Left ventricle myocardium inferior (tissue), 1 donor: ENCODE results near the gene SLC35A3. TPM values are rescaled to one million over a fixed set of nuclear protein-coding genes. Genes with fewer than 3 reads are reported as not detected.
"Not testable (repeated sequence)": the region's sequence is repeated elsewhere in the genome, so short reads cannot be mapped to it uniquely, and the experiment has no call there.

Source experiments
- DNase-seq: peaks from one replicate; pipeline ENCODE4 v3.0.0-alpha.2; 2020
- H3K27ac ChIP-seq: fragments of 200-600 bp; replicated peaks from 2 replicates; pipeline ENCODE4 v1.8.0; 2021
- H3K27me3 ChIP-seq: fragments of 200-600 bp; 2 replicates; pipeline ENCODE4 v1.8.0; 2021; ENCODE audit warnings: low read depth
- H3K36me3 ChIP-seq: fragments of 200-600 bp; 2 replicates; pipeline ENCODE4 v1.8.0; 2021
- H3K4me1 ChIP-seq: fragments of 200-600 bp; 2 replicates; pipeline ENCODE4 v1.8.0; 2021
- H3K4me3 ChIP-seq: fragments of 200-600 bp; 2 replicates; pipeline ENCODE4 v1.8.0; 2021; ENCODE audit warnings: mild to moderate bottlenecking, moderate library complexity
- H3K9me3 ChIP-seq: fragments of 200-600 bp; replicated peaks from 2 replicates; pipeline ENCODE4 v1.8.0; 2021
- intact Hi-C: fragments of 100-400 bp; cut with micrococcal nuclease; formaldehyde crosslinking; loops from one replicate; pipeline ENCODE4 v1.11.0; 2022
- total RNA-seq: library from RNA; stranded (reverse); fragmentation: NEBNext Ultra II Directional; extraction: Animal tissue kit (Norgen Biotek cat#: 25700); gene quantifications from one replicate; pipeline ENCODE4 v1.2.1, GENCODE V29; 2021
- TF ChIP-seq, protein P1 (sequence below): fragments of 200-600 bp; IDR thresholded peaks from 2 replicates; pipeline ENCODE4 v1.8.0; 2021; ENCODE audit warnings: antibody characterized with exemption, mild to moderate bottlenecking, borderline replicate concordance
- donor health status: DM: no; HTN: yes; CAD: no; lungs with severe emphysema.

SLC35A3 gene
- total RNA-seq, 1 donor from 2014 or later: 7.7 TPM

DNA sequence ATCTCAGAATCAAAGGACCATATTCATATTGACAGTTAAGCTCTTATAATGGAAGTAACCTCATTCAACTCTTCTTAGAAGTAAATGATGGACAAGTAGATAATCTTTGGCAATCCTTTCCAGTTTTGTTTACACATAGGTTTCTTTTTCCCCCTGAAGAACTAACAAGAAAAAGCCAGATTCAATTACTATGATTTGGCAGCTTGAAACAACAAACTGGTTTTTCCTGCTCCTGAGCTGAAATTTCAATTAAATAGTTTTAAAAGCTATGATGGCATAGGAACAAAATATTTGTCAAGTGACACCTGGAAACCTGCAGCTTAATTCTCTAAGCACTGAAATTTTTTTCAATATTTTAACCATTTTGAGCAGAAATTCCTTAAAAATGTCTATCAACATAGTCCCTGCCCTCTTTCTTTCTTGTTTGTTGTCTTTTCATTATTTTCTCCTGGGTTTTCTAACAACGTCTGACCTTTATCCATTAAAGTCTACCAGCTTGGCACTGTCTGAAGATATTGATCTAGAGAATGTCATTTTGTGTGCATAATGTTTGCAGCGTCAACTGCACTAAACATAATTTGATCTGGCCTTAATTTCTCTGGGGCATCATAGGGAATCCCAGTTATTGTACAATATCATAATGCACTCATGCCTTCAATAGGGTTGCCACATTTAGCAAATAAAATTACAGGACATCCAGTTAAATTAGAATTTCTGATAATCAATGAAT lies 4.0 kb upstream of the SLC35A3 start:
- TF ChIP-seq, protein P1, sequence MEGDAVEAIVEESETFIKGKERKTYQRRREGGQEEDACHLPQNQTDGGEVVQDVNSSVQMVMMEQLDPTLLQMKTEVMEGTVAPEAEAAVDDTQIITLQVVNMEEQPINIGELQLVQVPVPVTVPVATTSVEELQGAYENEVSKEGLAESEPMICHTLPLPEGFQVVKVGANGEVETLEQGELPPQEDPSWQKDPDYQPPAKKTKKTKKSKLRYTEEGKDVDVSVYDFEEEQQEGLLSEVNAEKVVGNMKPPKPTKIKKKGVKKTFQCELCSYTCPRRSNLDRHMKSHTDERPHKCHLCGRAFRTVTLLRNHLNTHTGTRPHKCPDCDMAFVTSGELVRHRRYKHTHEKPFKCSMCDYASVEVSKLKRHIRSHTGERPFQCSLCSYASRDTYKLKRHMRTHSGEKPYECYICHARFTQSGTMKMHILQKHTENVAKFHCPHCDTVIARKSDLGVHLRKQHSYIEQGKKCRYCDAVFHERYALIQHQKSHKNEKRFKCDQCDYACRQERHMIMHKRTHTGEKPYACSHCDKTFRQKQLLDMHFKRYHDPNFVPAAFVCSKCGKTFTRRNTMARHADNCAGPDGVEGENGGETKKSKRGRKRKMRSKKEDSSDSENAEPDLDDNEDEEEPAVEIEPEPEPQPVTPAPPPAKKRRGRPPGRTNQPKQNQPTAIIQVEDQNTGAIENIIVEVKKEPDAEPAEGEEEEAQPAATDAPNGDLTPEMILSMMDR: no peak
- intact Hi-C loops: no loop called here
- Histone ChIP-seq H3K4me1 (peaks cover 22% of the 10 kb centered on the region), H3K9me3 (no peaks in the 10 kb centered on the region), H3K4me3 (no peak overlapping the region), H3K27ac (no peak overlapping the region), H3K36me3 (no peaks in the 10 kb centered on the region), H3K27me3 (no peaks in the 10 kb centered on the region)
- DNase-seq: no peak

DNA sequence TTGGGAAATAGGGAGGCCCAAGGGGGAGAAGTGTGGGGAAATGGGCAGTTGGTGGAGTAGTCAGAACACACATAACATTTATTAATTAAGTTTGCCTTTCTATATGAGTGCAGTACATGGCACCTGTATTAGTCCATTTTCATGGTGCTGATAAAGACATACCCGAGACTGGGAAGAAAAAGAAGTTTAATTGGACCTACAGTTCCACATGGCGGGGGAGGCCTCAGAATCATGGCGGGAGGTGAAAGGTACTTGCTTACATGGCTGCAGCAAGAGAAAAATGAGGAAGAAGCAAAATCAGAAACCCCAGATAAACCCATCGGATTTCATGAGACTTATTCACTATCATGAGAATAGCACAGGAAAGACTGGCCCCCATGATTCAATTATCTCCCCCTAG lies 1.6 kb upstream of the SLC35A3 start:
- intact Hi-C loops: no loop called here
- DNase-seq: no peak
- no peak overlapping the region for H3K4me3 ChIP-seq

GRCh38 chr1:99969260-99969728 lies 502 bp upstream of the SLC35A3 start:
- H3K36me3 ChIP-seq: no peaks in the 10 kb centered on the region
- H3K4me3 ChIP-seq: peak overlapping the region; percentile 85
- TF ChIP-seq, protein P1: no peak
- peak overlapping the region; percentile 80 for H3K27ac ChIP-seq
- H3K9me3 ChIP-seq: no peaks in the 10 kb centered on the region
- DNase-seq: no peak
- no peaks in the 10 kb centered on the region for H3K27me3 ChIP-seq
- H3K4me1 ChIP-seq: peaks cover 32% of the 10 kb centered on the region
- intact Hi-C loops: no loop called here

More for the DNA sequence above, 1.6 kb upstream of the SLC35A3 start:
- TF ChIP-seq, protein P1: no peak
- Histone ChIP-seq H3K36me3 (no peaks in the 10 kb centered on the region), H3K4me1 (peaks cover 32% of the 10 kb centered on the region), H3K9me3 (no peaks in the 10 kb centered on the region), H3K27ac (no peak overlapping the region), H3K27me3 (no peaks in the 10 kb centered on the region)

GRCh38 chr1:99970713-99971255 lies 988 bp downstream of the SLC35A3 start:
- Histone ChIP-seq H3K9me3 (no peaks in the 10 kb centered on the region), H3K27ac (peak overlapping the region; percentile 80), H3K4me3 (peak overlapping the region; percentile 85), H3K36me3 (peaks cover 12% of the 10 kb centered on the region), H3K27me3 (no peaks in the 10 kb centered on the region), H3K4me1 (peaks cover 32% of the 10 kb centered on the region)
- TF ChIP-seq, protein P1: no peak
- no peak for DNase-seq
- intact Hi-C loops: no loop called here

GRCh38 chr1:99972066-99972465 lies 2.3 kb downstream of the SLC35A3 start:
- intact Hi-C loops, H3K9me3 ChIP-seq, H3K27ac ChIP-seq, H3K27me3 ChIP-seq, DNase-seq, H3K4me3 ChIP-seq: not testable (repeated sequence)
- H3K4me1 ChIP-seq: peaks cover 32% of the 10 kb centered on the region
- H3K36me3 ChIP-seq: peaks cover 19% of the 10 kb centered on the region

DNA sequence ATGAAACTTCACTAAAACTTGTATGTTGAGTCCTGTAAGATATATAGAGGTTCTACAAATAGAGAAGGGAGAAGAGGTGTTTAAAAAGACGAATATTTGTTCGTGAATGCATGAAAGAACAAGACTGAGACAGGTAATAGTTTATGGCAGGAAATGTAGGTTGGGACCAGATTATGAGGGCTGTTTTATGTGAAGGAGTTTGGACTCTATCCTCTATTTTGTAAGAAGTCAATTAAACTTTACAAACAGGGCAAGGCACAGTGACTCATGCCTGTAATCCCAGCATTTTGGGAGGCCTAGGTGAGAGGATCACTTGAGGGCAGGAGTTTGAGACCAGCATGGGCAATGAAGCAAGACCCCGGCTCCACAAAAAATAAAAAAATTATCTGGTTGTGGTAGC lies 5.7 kb downstream of the SLC35A3 start:
- Histone ChIP-seq H3K27me3 (no peaks in the 10 kb centered on the region), H3K36me3 (peaks cover 19% of the 10 kb centered on the region), H3K4me3 (no peak overlapping the region), H3K9me3 (no peaks in the 10 kb centered on the region), H3K4me1 (peaks cover 13% of the 10 kb centered on the region), H3K27ac (no peak overlapping the region)
- intact Hi-C loops: no loop called here
- TF ChIP-seq, protein P1: no peak
- DNase-seq: no peak

DNA sequence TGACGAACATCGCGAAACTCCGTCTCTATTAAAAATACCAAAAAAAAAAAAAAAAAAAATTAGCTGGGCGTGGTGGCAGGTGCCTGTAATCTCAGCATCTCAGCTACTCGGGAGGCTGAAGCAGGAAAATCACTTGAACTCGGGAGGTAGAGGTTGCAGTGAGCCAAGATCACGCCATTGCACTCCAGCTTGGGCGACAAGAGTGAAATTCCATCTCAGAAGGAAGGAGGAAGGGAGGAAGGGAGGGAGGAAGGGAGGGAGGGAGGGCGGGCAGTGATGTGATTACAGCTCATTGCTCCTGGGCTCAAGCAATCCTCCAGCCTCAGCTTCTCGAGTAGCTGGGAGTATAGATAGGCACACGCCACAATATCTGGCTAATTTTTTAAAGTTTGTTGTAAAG lies 7.5 kb downstream of the SLC35A3 start:
- DNase-seq, H3K4me3 ChIP-seq, H3K27ac ChIP-seq, H3K4me1 ChIP-seq, intact Hi-C loops, H3K9me3 ChIP-seq, H3K27me3 ChIP-seq: not testable (repeated sequence)
- peaks cover 19% of the 10 kb centered on the region for H3K36me3 ChIP-seq
